ENCODE measurements around the gene SMCHD1. TPM values are rescaled to one million over a fixed set of nuclear protein-coding genes. Genes with fewer than 3 reads are reported as not detected.
"Not testable (repeated sequence)": the region's sequence is repeated elsewhere in the genome, so short reads cannot be mapped to it uniquely, and the experiment has no call there.

The SMCHD1 gene
- total and polyA plus RNA-seq, 10 of the 15 experiments (the other 5 are each of a cell fraction or from before 2014, with no cell fraction given) = 6.0 to 110 (median 48.0) TPM

- TF ChIP-seq MEF2B (IDR thresholded peaks at IDR 0.05; ENCODE audit: partially characterized antibody, poor library complexity, severe bottlenecking) (no peak), MLLT1 (IDR thresholded peaks at IDR 0.05) (no peak), REST (IDR thresholded peaks at IDR 0.05; ENCODE audit: low read depth, low read length) (no peak), BCL11A (IDR thresholded peaks at IDR 0.05; ENCODE audit: low read depth, low read length) (no peak), TCF3 (IDR thresholded peaks at IDR 0.05; ENCODE audit: borderline replicate concordance, insufficient read depth, low read depth, low read length) (no peak), EGR1 (IDR thresholded peaks at IDR 0.05; ENCODE audit: borderline replicate concordance in 1 of 2, low read depth in 2 of 2, low read length in 2 of 2) (no peak)
- no peak for DNase-seq (ENCODE audit: low read depth, low spot score)
- Histone ChIP-seq H3K36me3 (ENCODE audit: control insufficient read depth in 2 of 2, insufficient read depth in 2 of 2, low read length in 1 of 2) (no peaks in the 10 kb centered on the region), H3K4me3 (no peak overlapping the region), H4K20me1 (ENCODE audit: control insufficient read depth, insufficient read depth) (no peaks in the 10 kb centered on the region), H3K27ac (ENCODE audit: control insufficient read depth, insufficient read depth) (no peak overlapping the region), H3K4me1 (ENCODE audit: control insufficient read depth, insufficient read depth, low read length) (no peaks in the 10 kb centered on the region), H3K79me2 (ENCODE audit: control insufficient read depth, insufficient read depth, low read length) (no peaks in the 10 kb centered on the region), H3K9me3 (replicated peaks; ENCODE audit: control insufficient read depth, insufficient read depth, low read length) (no peaks in the 10 kb centered on the region), H2AFZ (ENCODE audit: control insufficient read depth, low read depth, low read length) (no peak overlapping the region), H3K4me2 (ENCODE audit: control insufficient read depth, insufficient read depth) (no peak overlapping the region), H3K9ac (ENCODE audit: control insufficient read depth, insufficient read depth, low read length) (no peak overlapping the region), H3K27me3 (replicated peaks in 1 of 2; ENCODE audit: control insufficient read depth in 2 of 2, insufficient read depth in 2 of 2, low read length in 1 of 2) (peaks cover 2 to 8% of the 10 kb centered on the region in 2 experiments; a peak in 3 of 4 replicates)
- no TSS peak for BruUV-seq (replicated peaks)
- POLR2A ChIA-PET = no interaction called here
- in situ Hi-C loops (cut with MboI) (no loop called here), intact Hi-C loops (cut with micrococcal nuclease; ENCODE audit: unreplicated experiment) (no loop called here)
- ATAC-seq = no peak
- RAD21 ChIA-PET (ENCODE audit: unreplicated experiment) = no interaction called here
- FAIRE-seq = no peak
- 65% methylated on average over 8 of the region's 8 CpGs for WGBS (ENCODE audit: insufficient coverage, insufficient replicate concordance, low lambda C conversion rate, missing lambda C conversion rate)
- SMC1A ChIA-PET (ENCODE audit: uncharacterized antibody, unreplicated experiment) = no interaction called here
- CTCF ChIA-PET = no interaction called here
Observed at GRCh38 chr18:2851771-2852170, 196.2 kb downstream of the SMCHD1 start.

- 33% methylated on average over 12 of the region's 12 CpGs for WGBS (ENCODE audit: insufficient coverage, insufficient replicate concordance, low lambda C conversion rate, missing lambda C conversion rate)
- RAD21 ChIA-PET (ENCODE audit: unreplicated experiment); FAIRE-seq: not testable (repeated sequence)
Observed at GRCh38 chr18:2852460-2852859, 196.9 kb downstream of the SMCHD1 start.

More at GRCh38 chr18:2852460-2852859, 196.9 kb downstream of the SMCHD1 start:
- H3K4me3 ChIP-seq; H3K4me1 ChIP-seq (ENCODE audit: control insufficient read depth, insufficient read depth, low read length); intact Hi-C loops (cut with micrococcal nuclease; ENCODE audit: unreplicated experiment); H3K9me3 ChIP-seq (replicated peaks; ENCODE audit: control insufficient read depth, insufficient read depth, low read length); H3K79me2 ChIP-seq (ENCODE audit: control insufficient read depth, insufficient read depth, low read length); H3K27me3 ChIP-seq (replicated peaks in 1 of 2; ENCODE audit: control insufficient read depth in 2 of 2, insufficient read depth in 2 of 2, low read length in 1 of 2); H3K4me2 ChIP-seq (ENCODE audit: control insufficient read depth, insufficient read depth); CTCF ChIA-PET; SMC1A ChIA-PET (ENCODE audit: uncharacterized antibody, unreplicated experiment); ATAC-seq; H3K36me3 ChIP-seq (ENCODE audit: control insufficient read depth in 2 of 2, insufficient read depth in 2 of 2, low read length in 1 of 2); H2AFZ ChIP-seq (ENCODE audit: control insufficient read depth, low read depth, low read length); BruUV-seq (replicated peaks); H3K9ac ChIP-seq (ENCODE audit: control insufficient read depth, insufficient read depth, low read length); H4K20me1 ChIP-seq (ENCODE audit: control insufficient read depth, insufficient read depth); H3K27ac ChIP-seq (ENCODE audit: control insufficient read depth, insufficient read depth); DNase-seq (ENCODE audit: low read depth, low spot score); POLR2A ChIA-PET; in situ Hi-C loops (cut with MboI): not testable (repeated sequence)
